GM12872 (cell line): ENCODE data around the gene ENPP6.
A peak's percentile ranks its signal among the peaks of the same experiment; 100 is the strongest.

Source experiments
- CTCF ChIP-seq: IDR thresholded peaks from 3 replicates; pipeline ENCODE4 v1.5.1; 2011; ENCODE audit warnings: low read depth, mild to moderate bottlenecking, low read length, moderate library complexity; ENCODE audit not compliant: insufficient read depth

Gene ENPP6

DNA sequence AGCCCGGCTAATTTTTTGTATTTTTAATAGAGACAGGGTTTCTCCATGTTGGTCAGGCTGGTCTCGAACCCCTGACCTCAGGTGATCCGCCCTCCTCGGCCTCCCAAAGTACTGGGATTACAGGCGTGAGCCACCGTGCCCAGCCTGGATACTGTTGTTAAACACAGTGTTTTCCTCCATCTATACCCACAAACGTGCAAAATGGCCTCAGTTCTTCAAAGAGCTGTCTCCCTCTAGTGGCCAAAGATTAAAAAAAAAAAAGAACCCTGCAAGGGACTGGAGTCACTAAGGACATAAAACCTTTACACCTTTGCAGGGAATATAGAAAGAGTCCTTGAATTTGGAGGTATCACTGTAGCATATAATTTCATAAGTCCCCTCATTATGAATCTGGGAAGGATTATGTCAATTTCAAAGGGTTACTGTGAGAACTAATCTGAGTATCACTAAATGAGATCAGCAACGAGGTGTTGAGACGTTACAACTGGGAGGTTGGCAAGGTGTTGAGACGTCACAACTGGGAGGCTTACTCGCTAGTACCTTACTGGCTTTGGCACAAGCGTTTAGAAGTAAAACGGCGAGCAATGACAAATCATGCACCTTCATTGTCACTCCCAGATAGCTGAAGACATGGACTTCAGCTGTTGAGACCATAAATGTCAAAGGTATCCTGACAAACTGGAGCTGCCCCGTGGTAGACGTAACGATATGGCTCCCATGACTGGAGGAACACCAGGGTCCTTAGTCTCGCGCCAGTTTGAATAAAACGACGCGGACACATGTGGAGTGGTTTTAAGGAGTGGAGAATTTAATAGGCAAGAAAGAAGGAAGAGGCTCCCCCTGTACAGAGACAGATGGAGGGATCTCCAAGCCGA is 33.4 kb upstream of the ENPP6 start:
- peak; percentile 54; the same call in 2 of the 3 replicates for TF ChIP-seq CTCF

DNA sequence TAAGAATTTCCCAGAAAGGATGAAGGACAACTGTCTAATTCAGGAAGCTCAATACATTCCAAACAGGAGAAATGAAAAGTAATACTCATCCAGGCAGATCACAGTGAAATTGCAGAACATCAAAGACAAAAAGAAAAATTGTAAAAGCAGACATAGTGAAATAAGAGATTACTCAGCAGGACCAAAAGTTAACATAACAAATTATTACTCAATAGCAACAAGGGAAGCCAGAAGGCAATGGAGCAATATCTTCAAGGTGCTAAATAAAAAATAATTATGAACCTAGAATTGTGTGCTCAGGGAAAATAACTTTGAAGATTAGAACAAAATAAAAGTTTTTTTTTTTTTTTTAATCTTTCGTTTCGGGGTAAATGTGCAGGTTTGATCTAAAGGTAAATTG is 30.5 kb upstream of the ENPP6 start:
- no peak for TF ChIP-seq CTCF

GRCh38 chr4:184247421-184247820 is 29.7 kb upstream of the ENPP6 start:
- TF ChIP-seq CTCF, result no peak

- no peak for TF ChIP-seq CTCF
Observed at GRCh38 chr4:184246426-184246825, 28.8 kb upstream of the ENPP6 start.

GRCh38 chr4:184238072-184238745 is 20.5 kb upstream of the ENPP6 start:
- TF ChIP-seq CTCF, result no peak

- no peak for TF ChIP-seq CTCF
Observed at GRCh38 chr4:184237612-184238011, 19.9 kb upstream of the ENPP6 start.

- no peak for TF ChIP-seq CTCF
Observed at GRCh38 chr4:184235526-184235925, 17.9 kb upstream of the ENPP6 start.
